Fibroblast of villous mesenchyme (primary cell): ENCODE data around the gene TBC1D22A. TPM values are rescaled to one million over a fixed set of nuclear protein-coding genes. Genes with fewer than 3 reads are reported as not detected.

Source experiments
- DNase-seq: peaks from one replicate; pipeline ENCODE4 v3.0.0-alpha.2; 2010; ENCODE audit warnings: low read depth
- H3K4me3 ChIP-seq: 2 replicates; pipeline ENCODE4 v1.5.1; 2011; ENCODE audit warnings: low read depth, mild to moderate bottlenecking, low read length
- total RNA-seq: library from RNA; depleted of rRNA; stranded (reverse); fragments of >200 nt; gene quantifications from 2 replicates; pipeline ENCODE4 v1.2.3, GENCODE V29; 2012
- TF ChIP-seq, protein P1 (sequence below): IDR thresholded peaks from 2 replicates; pipeline ENCODE4 v1.5.1; 2012; ENCODE audit warnings: low read depth, mild to moderate bottlenecking, low read length; ENCODE audit not compliant: insufficient read depth

Gene TBC1D22A
- total RNA-seq, 1 donor: 12.5 TPM

DNA sequence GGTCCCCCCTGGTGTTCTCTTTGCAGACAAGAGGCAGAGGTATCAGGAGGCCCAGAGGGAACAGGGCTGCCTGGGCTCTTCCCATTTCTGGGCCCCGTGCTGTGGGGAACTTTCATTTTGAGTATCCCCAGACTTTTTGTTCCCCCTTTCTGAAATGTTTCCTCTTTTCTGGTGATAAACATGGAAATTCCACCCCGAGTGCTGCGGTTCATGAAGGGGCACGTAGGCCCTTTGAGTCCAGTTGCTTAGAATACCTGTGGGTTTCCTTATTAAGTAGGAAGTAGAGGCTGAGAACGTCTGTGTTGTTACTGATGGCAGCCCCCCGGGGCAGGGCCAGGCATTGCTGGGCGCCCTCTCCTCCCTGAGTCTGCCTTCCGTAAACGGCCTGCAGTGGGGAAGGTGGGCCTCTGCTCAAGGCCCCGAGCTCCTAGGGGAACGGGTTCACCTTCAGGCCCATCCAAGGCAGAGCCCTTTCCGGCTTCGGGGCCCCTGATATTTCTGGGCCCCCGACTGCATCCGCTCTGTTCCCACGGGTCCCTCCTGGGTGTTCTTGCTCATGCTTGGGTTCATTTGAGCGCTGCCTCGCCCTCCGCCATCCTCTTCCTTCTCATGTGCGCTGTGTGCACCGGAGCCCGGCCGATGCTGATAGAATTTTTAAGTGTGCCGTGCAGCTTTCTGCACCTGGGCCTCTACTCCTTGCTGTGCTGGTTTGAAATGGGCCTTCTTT, 12.0 kb downstream of the TBC1D22A start:
- TF ChIP-seq, protein P1, sequence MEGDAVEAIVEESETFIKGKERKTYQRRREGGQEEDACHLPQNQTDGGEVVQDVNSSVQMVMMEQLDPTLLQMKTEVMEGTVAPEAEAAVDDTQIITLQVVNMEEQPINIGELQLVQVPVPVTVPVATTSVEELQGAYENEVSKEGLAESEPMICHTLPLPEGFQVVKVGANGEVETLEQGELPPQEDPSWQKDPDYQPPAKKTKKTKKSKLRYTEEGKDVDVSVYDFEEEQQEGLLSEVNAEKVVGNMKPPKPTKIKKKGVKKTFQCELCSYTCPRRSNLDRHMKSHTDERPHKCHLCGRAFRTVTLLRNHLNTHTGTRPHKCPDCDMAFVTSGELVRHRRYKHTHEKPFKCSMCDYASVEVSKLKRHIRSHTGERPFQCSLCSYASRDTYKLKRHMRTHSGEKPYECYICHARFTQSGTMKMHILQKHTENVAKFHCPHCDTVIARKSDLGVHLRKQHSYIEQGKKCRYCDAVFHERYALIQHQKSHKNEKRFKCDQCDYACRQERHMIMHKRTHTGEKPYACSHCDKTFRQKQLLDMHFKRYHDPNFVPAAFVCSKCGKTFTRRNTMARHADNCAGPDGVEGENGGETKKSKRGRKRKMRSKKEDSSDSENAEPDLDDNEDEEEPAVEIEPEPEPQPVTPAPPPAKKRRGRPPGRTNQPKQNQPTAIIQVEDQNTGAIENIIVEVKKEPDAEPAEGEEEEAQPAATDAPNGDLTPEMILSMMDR: no peak
- DNase-seq: no peak
- no peak overlapping the region for H3K4me3 ChIP-seq

DNA sequence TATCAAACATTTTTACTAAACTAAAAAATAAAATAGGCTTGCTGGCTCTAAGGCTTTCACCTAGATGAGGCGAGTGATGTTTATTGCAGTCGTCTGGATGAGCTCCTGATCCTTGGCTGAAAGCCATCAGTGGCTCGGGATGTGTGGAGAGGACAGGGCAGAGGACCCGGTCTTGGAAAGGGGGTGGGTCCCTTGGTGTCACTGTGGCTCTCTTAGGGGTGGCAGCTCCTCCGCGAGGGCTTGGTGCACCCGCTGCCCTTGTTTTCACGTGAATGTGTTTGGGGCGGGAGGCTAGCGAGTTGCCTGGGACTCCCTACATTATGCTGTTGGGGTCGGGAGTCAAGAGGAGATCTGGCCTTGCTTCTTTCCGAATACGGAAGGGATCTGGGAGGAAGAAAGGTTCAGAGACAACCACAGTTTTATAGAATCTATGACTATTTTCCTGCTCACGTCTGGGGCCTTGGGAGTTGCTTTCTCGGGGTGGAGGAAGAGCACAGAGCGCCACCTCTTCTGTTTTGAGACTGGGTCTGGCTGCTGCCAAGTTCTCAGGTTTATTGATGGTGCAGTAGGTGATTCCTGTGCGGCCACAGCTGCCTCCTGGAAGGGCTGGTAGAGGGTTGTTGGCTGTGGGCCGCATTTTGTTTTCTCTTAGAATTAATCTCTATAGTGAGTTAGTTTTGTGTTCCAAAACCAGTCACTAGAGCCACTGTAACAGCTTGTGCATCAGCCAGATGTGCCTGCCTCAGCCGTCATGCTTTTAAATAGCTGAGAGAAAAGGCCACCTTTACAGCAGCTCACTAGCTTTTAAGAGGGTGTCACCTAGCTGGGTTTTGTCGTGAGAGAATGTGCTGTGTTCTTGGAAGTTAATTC, 12.8 kb downstream of the TBC1D22A start:
- H3K4me3 ChIP-seq: no peak overlapping the region
- TF ChIP-seq, protein P1: no peak
- no peak for DNase-seq

DNA sequence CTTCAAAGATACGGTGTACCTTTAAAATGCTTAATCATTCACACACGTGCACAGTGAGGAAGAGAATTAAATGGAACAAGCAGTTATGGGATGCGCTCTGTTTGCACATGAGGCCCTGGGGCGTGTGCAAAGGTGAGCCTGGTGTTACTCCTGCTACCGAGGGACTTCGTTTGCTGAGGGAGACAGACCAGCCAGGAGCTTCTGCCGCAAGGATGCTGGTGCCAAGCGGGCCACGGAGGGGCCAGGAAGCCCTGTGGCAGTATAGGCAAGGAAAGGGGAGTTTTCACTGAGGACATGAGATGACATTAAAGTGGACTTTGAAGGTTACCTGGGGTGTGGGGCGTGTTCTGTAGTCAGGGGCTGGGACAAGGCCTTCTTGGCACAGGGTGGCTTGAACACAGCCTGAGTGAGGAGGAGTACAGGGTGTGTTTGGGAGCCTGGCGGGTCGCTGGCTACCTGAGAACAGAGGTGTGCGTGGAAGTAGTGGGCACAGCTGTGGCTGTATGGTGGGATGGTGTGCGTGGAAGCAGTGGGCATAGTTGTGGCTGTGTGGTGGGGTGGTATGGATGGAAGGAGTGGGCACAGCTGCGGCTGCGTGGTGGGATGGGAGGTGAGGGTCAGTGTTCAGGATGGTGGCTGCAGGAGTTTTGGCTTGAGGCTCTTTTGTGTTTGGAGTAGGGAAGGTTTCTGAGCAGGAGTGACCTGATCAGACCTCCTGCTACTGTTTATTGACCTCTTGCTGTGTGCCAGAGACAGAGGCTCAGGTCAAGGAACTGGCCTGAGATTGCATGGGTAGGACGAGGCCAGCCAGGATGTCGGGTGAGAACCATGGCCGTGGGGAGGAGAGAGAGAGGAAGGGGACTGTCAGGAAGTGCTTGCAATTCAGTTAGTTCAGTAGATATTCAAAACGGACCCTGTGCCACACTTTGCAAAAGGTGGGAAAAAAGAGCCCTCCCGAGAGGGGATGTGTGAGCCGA, 13.7 kb downstream of the TBC1D22A start:
- no peak for DNase-seq
- TF ChIP-seq, protein P1: no peak
- no peak overlapping the region for H3K4me3 ChIP-seq

DNA sequence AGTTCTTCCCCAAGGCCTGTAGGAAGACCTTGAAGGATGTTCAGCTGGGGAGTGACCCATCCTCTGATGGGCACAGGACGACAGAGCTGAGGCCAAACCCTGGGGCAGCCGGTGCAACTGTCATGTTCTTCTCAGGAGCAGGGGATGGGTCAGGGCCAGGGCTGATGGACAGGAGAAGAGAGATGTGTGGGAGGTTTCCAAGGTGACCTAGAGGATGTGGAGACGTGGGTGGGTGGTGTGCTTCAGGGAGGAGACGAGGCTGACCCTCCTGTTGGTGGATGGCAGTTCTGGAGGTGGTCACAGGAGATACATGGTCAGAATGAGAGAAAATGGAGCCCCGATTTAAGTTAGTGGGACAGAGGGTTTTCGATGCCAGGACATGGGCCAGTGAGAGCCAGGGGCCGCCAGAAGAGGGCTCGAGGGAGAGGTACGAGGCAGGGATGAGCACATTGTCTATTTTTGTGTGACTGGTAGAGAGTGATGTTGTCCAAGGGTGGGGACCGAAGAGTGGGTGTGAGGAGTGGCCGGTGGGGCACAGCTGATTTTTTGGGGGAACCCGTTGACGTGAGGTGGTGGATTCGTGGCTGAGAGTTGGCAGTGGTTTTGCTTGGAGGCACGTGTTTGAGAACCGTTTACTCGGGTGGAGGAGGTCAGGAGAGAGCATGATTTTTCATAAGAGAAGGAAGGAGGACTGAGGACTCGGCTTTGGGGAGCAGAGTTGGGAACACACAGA, 14.6 kb downstream of the TBC1D22A start:
- DNase-seq: no peak
- TF ChIP-seq, protein P1: no peak
- H3K4me3 ChIP-seq: no peak overlapping the region

DNA sequence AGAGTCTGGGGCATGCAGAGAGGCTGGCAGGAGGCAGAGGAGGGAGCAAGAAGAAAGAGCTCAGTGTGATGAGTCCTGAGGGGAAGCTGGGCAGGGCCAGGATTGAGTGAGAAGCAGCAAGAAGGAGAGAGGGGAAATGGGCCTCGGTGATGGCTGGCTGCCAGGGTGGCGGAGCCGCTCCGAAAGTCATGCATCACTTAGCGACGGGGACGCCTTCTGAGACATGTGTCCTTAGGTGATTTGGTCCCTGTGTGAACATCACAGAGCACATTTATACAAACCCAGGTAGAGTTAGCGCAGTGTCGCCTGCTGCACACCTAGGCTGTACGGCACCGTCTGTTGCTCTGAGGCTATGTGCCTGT, 15.1 kb downstream of the TBC1D22A start:
- TF ChIP-seq, protein P1: no peak
- no peak for DNase-seq
- no peak overlapping the region for H3K4me3 ChIP-seq

DNA sequence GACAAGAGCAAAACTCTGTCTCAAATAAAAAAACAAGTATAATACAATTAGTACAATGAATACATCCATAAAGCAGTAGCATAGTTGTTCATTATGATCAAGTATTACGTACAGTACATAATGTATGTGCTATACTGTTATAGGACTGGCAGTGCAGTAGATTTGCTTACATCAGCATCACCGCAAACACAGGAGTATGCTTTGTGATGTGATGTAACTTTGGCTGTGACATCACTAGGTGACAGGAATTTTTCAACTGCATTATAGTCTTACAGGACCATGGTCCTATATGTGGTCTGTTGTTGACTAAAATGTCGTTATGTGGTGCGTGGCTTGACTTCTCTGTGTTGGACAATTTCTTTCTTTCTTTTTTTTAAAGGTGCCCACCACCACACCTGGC, 16.6 kb downstream of the TBC1D22A start:
- no peak for DNase-seq
- H3K4me3 ChIP-seq: no peak overlapping the region

More for the DNA sequence above, 16.6 kb downstream of the TBC1D22A start:
- TF ChIP-seq, protein P1: no peak
